AG20443 (cell line): ENCODE data around the gene CCDC28A.
A peak's percentile ranks its signal among the peaks of the same experiment; 100 is the strongest.
"Not testable (repeated sequence)": the region's sequence is repeated elsewhere in the genome, so short reads cannot be mapped to it uniquely, and the experiment has no call there.

Source experiments
- DNase-seq: peaks from one replicate; pipeline ENCODE4 v3.0.0; 2012; ENCODE audit warnings: low spot score, mixed read lengths

Gene CCDC28A

GRCh38 chr6:138773177-138774091 is at the start of gene CCDC28A:
TSS of gene CCDC28A (plus strand) at chr6:138773769. CDS start at chr6:138776121, 2,352 bp downstream.
- peak; percentile 96 for DNase-seq

DNA sequence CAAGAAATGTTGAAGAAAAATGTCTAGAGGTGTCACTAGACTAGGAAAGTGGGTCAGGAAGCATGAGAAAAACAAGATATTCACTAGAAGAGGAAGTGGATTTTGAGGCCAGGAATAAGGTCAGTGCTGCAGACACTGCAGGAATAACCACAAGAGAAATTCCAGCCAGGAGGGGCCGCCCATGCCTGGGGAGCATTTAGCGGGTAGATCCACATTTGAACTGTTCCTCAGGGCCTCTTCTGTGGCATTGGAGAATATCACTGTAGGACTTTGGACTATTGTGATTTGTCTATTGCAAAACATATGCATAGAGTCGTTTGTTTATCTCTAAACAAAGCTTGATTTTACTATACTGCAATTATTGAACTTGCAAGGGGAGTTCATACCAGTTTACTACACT is 49.6 kb upstream of the CCDC28A start:
- peak; percentile 20 for DNase-seq

DNA sequence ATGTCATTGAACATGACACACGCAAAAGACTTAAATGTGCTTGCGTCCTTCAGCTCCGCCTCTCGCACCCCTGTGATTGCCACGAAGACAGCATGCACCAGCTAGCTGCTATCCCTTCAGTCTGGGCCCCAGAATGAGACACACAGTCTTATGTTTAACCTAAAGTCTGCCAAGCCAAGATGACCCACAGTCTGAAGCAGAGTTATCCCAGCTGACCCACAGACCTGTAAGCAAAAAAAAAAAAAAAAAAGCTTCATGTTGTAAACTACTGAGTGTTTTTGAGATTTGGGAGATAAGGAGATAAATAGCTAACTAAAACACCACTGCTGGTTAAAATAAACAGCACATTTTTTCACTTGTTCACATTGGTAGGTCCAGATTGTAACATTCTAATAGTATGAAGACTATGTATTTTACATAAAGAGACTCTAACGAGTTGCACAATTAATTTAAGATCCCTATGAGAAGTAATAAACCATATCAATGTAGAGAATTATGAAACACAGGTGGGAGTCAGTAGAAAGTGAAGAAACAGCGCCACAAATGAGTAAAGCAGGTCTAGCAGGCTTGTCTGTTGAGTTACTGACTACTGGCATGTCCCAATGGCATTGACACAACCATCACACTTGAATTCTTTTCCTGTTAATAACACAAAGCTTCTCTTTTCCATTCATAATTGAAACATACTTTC is 47.4 kb upstream of the CCDC28A start:
- DNase-seq, result no peak

GRCh38 chr6:138726757-138727097 is 46.8 kb upstream of the CCDC28A start:
- no peak for DNase-seq

- no peak for DNase-seq
Observed at GRCh38 chr6:138727182-138727581, 46.4 kb upstream of the CCDC28A start.

- DNase-seq, result no peak
Observed at GRCh38 chr6:138728662-138729061, 44.9 kb upstream of the CCDC28A start.

GRCh38 chr6:138730037-138730436 is 43.5 kb upstream of the CCDC28A start:
- not testable (repeated sequence) for DNase-seq

DNA sequence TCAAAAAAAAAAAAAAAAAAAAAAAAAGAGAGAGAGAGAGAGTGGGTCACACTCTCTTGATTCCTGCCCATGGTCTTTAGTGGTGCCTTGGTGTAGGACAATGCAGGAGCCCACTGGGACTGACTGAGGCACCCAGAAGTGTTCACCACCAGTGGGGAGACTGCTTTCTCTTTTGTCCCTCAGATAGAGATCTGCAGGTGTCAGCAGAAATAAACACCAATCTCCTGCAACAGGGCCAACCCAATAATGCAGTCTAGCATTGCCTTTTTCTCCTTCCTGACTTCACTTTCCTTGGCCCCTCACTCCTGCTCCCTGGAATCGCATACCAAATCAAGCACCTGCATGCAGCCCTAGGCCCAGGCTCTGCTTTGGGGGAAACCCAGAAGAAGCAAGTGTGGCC is 39.0 kb upstream of the CCDC28A start:
- no peak for DNase-seq

- DNase-seq, result no peak
Observed at GRCh38 chr6:138736640-138737039, 36.9 kb upstream of the CCDC28A start.

- DNase-seq, result peak; percentile 20
Observed at GRCh38 chr6:138752017-138752416, 21.6 kb upstream of the CCDC28A start.

DNA sequence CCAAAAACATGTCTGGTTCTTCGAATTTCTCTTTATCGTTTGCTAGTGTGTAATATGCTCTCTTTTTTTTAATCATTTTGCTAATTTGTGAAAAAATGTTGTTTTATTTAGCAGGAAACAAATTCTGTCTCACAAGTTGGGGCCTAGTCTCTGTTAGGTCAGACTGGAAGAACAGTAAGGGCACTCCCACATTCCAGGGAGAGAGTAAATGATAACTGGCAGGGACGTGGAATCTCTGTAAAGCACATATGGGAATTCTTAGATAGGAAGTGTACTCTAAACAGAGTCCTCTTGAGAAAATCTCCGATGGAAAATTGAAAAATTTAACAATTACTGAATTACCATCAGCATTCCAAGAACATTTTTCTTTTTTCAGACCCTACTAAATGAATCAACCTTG is 16.4 kb upstream of the CCDC28A start:
- peak; percentile 27 for DNase-seq

DNA sequence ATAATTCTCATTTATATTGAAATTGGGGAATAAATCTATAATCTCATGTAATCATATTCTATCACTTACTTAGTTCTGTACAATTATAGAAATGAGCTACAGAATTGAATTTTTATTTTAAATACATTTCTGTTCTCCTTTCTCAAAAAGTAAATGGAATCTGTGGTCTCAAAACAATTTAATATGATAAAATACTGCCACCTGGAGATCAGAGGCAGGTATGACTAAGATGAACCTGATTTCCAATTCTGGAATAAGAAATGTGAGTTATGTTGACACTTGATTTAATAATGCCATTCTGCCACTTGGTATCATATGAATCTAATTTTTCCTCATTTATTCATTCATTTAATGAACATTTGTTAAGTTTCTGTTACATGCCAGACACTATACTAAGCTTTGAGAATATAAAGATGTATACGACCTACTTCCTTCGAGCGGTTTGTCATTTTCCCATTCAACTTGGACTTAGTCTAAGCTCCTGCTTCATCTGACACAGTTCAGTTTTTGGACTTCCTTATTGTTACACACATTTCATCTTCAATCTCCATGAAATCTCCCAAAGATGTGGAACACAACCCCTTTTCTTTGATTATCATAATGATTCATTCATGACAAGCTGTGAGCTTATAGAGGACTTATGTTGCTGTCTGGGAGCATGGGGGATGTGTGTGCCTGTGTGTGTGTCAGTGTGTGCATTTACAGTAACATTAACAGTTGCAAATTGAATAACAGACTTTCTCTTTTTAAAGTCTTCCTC is 7.5 kb upstream of the CCDC28A start:
- peak; percentile 50 for DNase-seq

DNA sequence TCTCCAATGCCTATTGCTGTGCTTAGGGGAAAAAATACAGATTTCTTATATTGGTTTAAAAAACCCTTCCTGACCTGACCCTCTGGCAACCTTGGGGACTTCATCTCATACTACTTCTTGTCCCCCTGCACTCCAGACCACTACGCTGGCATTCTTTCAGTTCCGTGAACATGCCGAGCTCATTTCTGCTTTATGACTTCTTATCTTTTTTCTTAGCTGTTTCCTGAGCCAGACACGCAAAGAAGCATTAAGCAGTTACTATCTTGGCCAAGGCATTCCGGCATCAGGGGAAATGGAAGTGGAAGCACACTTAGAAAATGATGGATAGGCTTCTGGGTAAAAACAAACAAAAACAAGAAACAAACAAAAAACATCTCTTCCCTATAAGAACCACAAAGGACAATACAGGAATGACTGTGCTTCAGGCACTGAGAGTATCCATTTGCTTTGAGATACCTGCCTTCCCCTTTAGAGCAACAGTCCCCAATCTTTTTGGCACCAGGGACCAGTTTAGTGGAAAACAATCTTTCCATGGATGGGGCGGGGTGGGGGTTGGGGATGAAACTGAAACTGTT is 4.4 kb upstream of the CCDC28A start:
- no peak for DNase-seq

- no peak for DNase-seq
Observed at GRCh38 chr6:138772596-138773176, 883 bp upstream of the CCDC28A start.

DNA sequence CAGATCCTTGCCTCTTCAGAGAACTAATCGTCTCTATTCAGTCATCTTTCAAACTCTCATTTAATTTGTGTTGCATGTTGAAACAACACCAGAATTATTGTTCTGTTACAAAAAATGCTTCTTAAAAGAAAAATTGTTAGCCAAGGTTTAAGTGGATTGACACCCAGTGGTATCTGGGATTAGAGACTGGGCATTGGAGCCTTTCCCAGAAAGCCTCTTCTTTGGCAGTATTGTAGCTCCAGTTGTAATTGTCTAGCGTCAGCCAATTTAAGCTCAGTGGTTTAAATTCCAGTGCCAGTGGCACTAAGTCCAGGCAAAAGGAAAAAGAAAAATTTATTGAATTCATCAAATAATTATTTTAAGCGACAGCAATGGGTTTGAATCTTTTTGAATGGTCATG is 801 bp downstream of the CCDC28A start:
- no peak for DNase-seq

GRCh38 chr6:138776659-138777058 is 3.1 kb downstream of the CCDC28A start:
- DNase-seq, result no peak

GRCh38 chr6:138778331-138778730 is 4.8 kb downstream of the CCDC28A start:
- DNase-seq, result no peak

- DNase-seq, result no peak
Observed at GRCh38 chr6:138782243-138782642, 8.7 kb downstream of the CCDC28A start.

DNA sequence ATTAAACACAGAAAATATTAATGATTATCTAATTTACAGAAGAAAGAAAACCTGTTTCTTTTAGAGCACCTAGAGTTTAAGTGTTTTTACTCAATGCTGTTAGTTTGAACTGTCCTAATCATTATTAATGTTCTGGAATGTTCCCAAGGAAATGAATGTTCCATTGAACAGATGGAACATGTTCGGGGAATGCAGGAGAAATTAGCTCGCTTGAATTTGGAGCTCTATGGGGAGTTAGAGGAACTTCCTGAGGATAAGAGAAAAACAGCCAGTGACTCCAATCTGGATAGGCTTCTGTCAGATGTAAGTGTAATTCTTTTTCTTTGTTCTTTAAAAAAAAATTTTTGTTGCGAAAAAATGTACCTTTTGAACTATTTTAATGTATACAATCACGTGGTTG is 11.5 kb downstream of the CCDC28A start:
- no peak for DNase-seq

- DNase-seq, result no peak
Observed at GRCh38 chr6:138785980-138786379, 12.4 kb downstream of the CCDC28A start.

DNA sequence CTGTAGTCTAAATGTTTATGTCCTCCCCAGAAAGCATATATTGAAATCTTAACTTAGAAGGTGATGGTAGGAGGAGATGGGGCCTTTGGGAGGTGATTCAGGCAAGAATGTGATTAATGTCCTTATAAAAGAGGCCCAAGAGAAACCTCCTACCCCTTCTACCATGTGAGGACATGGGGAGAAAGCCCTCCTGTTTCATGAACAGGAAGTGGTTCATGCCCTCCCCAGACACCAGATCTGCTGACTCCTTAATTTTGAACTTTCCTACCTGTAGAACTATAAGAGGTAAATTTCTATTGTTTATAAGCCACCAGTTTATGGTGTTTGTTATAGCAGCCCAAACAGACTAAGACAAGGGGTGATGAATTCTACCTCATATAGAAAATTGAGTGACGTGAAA is 13.6 kb downstream of the CCDC28A start:
- DNase-seq, result no peak
